Activated CD4-positive, alpha-beta T cell treated with anti-CD3 and anti-CD28 coated beads, Interleukin-2, amount 10 ng/mL, durations not matched to agents 7 days and 5 days (primary cell): ENCODE data around the gene DMRTC2. TPM values are rescaled to one million over a fixed set of nuclear protein-coding genes. Genes with fewer than 3 reads are reported as not detected.

Experiments used
- CTCF ChIA-PET: fragments of 350-600 bp; sonication (Branson Sonifier 250); formaldehyde crosslinking; loops from one replicate; lab custom pipeline; 2021; ENCODE audit warnings: antibody characterized with exemption; lab: Charles Lee
- POLR2A ChIA-PET: fragments of 350-600 bp; sonication (Branson Sonifier 250); formaldehyde crosslinking; loops from one replicate; lab custom pipeline; 2021; ENCODE audit warnings: antibody characterized with exemption; lab: Charles Lee
- DNase-seq: peaks from one replicate; pipeline ENCODE4 v3.0.0-alpha.2; 2020
- H3K27ac Mint-ChIP-seq: one replicate; pipeline ENCODE4 v1.8.0; 2021; ENCODE audit warnings: mild to moderate bottlenecking, moderate library complexity, mixed read lengths
- H3K27me3 Mint-ChIP-seq: one replicate; pipeline ENCODE4 v1.8.0; 2021; ENCODE audit warnings: mixed read lengths
- H3K36me3 Mint-ChIP-seq: one replicate; pipeline ENCODE4 v1.8.0; 2021; ENCODE audit warnings: low read depth, mixed read lengths
- H3K4me1 Mint-ChIP-seq: one replicate; pipeline ENCODE4 v1.8.0; 2021; ENCODE audit warnings: mixed read lengths
- H3K4me3 Mint-ChIP-seq: one replicate; pipeline ENCODE4 v1.8.0; 2021; ENCODE audit warnings: mild to moderate bottlenecking, moderate library complexity, mixed read lengths
- H3K9me3 Mint-ChIP-seq: one replicate; pipeline ENCODE4 v1.8.0; 2021; ENCODE audit warnings: mixed read lengths
- total RNA-seq, 2 experiments: library from RNA; stranded (reverse); gene quantifications; one replicate each; pipeline ENCODE4 v1.2.3, GENCODE V29; 2021

DMRTC2 gene
- total RNA-seq, 2 experiments from 2014 or later = not detected

DNA sequence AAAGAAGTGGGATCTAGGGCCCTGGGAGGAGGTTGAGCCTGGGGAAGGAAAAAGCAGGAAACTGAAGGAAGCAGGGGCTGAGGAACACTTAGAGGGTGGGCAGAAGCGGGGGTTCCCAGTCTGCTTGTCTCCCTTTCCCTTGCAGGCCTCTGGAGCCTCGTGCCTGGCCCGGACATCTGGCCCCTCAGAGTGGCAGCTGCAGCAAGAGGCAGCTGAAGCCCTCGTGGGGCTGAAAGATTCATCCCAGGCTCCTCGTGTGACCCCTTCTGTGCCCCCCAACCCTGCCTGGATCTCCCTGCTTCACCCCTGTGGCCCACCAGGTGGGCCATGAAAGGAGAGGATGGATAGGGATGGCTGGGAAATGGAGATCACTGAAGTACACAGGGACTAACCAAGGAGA is 5.5 kb downstream of the DMRTC2 start:
- Mint-ChIP-seq H3K4me1 (no peaks in the 10 kb centered on the region), H3K9me3 (no peaks in the 10 kb centered on the region), H3K27ac (no peak overlapping the region), H3K27me3 (peaks cover 30% of the 10 kb centered on the region), H3K36me3 (no peaks in the 10 kb centered on the region), H3K4me3 (no peak overlapping the region)
- DNase-seq = no peak
- ChIA-PET POLR2A (no interaction called here), CTCF (interaction anchor here (1.4 kb wide), 1 partner anchor 9 kb away, joined by 3 read pairs; no protein-coding TSS in a partner anchor)

DNA sequence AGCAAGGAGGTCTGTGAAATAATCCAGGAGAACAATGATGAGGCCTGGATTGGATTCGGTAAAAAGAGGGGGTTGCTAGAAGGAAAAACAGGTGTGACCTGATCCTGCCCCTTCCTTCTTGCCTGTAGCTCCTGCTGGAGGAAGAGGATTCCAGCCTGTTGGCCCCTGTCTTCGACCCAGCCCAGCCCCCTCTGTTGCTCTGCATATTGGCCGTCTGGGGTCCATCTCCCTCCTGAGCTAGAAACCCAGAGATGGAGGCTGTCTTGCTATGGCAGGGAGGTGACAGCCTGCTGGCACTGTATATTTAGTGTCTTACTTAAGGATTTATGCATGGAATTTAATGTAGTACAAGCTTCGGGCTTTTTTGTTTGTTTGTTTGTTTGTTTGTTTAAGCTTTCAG is 6.6 kb downstream of the DMRTC2 start:
- no peak overlapping the region for H3K27ac Mint-ChIP-seq
- POLR2A ChIA-PET = no interaction called here
- H3K4me3 Mint-ChIP-seq = no peak overlapping the region

GRCh38 chr19:41853344-41853743 is 8.5 kb downstream of the DMRTC2 start:
- CTCF ChIA-PET = interaction anchor here (0.7 to 1.5 kb wide), 2 partner anchors 97 to 597 kb away, joined by 3 to 4 read pairs; no protein-coding TSS in a partner anchor
- H3K36me3 Mint-ChIP-seq = no peaks in the 10 kb centered on the region
- no peaks in the 10 kb centered on the region for H3K4me1 Mint-ChIP-seq
- H3K27ac Mint-ChIP-seq = no peak overlapping the region
- H3K4me3 Mint-ChIP-seq = no peak overlapping the region
- H3K9me3 Mint-ChIP-seq = no peaks in the 10 kb centered on the region
- DNase-seq = no peak
- POLR2A ChIA-PET = no interaction called here
- H3K27me3 Mint-ChIP-seq = peaks cover 33% of the 10 kb centered on the region

More for the DNA sequence above, 6.6 kb downstream of the DMRTC2 start:
- Mint-ChIP-seq H3K36me3 (no peaks in the 10 kb centered on the region), H3K9me3 (no peaks in the 10 kb centered on the region), H3K4me1 (no peaks in the 10 kb centered on the region), H3K27me3 (peaks cover 33% of the 10 kb centered on the region)
- no peak for DNase-seq
- CTCF ChIA-PET = interaction anchor here (1.0 to 1.4 kb wide), 2 partner anchors 15 to 59 kb away, joined by 3 to 4 read pairs; no protein-coding TSS in a partner anchor

- POLR2A ChIA-PET = no interaction called here
- CTCF ChIA-PET = interaction anchor here (0.7 to 1.7 kb wide), 3 partner anchors 33 to 596 kb away, joined by 3 to 4 read pairs (median 4); no protein-coding TSS in a partner anchor
- no peak overlapping the region for H3K4me3 Mint-ChIP-seq
Measured at GRCh38 chr19:41853768-41854167, 8.9 kb downstream of the DMRTC2 start.

GRCh38 chr19:41859213-41859617 is 14.4 kb downstream of the DMRTC2 start:
- CTCF ChIA-PET = interaction anchor here (0.6 to 3.3 kb wide), 20 partner anchors 9 to 106 kb away, joined by 3 to 27 read pairs (median 4); partner anchors contain the start of genes ARHGEF1 and RABAC1
- DNase-seq = no peak
- Mint-ChIP-seq H3K4me3 (peak overlapping the region; percentile 79), H3K4me1 (peaks cover 38% of the 10 kb centered on the region), H3K9me3 (no peaks in the 10 kb centered on the region), H3K36me3 (peaks cover 37% of the 10 kb centered on the region), H3K27me3 (peaks cover 7% of the 10 kb centered on the region), H3K27ac (peak overlapping the region; percentile 90)
- POLR2A ChIA-PET = interaction anchor here (0.6 to 2.4 kb wide), 3 partner anchors 12 to 328 kb away, joined by 3 to 11 read pairs (median 4); no protein-coding TSS in a partner anchor

More at GRCh38 chr19:41853768-41854167, 8.9 kb downstream of the DMRTC2 start:
- H3K27ac Mint-ChIP-seq = no peak overlapping the region
- H3K4me1 Mint-ChIP-seq = no peaks in the 10 kb centered on the region
- DNase-seq = no peak
- H3K36me3 Mint-ChIP-seq = no peaks in the 10 kb centered on the region
- peaks cover 33% of the 10 kb centered on the region for H3K27me3 Mint-ChIP-seq
- no peaks in the 10 kb centered on the region for H3K9me3 Mint-ChIP-seq

- Mint-ChIP-seq H3K9me3 (no peaks in the 10 kb centered on the region), H3K27me3 (peaks cover 2% of the 10 kb centered on the region), H3K27ac (peak within 1 kb of the TSS; percentile 94), H3K4me3 (peak within 1 kb of the TSS; percentile 79), H3K4me1 (peaks cover 44% of the 10 kb centered on the region), H3K36me3 (peaks cover 43% of the 10 kb centered on the region)
- DNase-seq = peak; percentile 98
- ChIA-PET POLR2A (interaction anchor here (0.6 to 2.4 kb wide), 6 partner anchors 8 to 403 kb away, joined by 3 to 11 read pairs (median 4); no protein-coding TSS in a partner anchor), CTCF (interaction anchor here (0.6 to 3.3 kb wide), 27 partner anchors 9 to 615 kb away, joined by 3 to 27 read pairs (median 4); partner anchors contain the start of genes ARHGEF1 and RABAC1)
Measured at GRCh38 chr19:41859618-41860418, 15.0 kb downstream of the DMRTC2 start, which contains the start of gene RPS19. Gene RPS19 (plus strand): TSS chr19:41860255. CDS start chr19:41860775, 520 bp downstream.

- no peak for DNase-seq
- H3K27ac Mint-ChIP-seq = peak overlapping the region; percentile 94
- no peaks in the 10 kb centered on the region for H3K9me3 Mint-ChIP-seq
- CTCF ChIA-PET = interaction anchor here (0.5 to 3.3 kb wide), 18 partner anchors 10 to 616 kb away, joined by 3 to 27 read pairs (median 5); partner anchors contain the start of genes ARHGEF1 and RABAC1
- H3K4me1 Mint-ChIP-seq = peaks cover 48% of the 10 kb centered on the region
- H3K4me3 Mint-ChIP-seq = peak overlapping the region; percentile 79
- peaks cover 2% of the 10 kb centered on the region for H3K27me3 Mint-ChIP-seq
- POLR2A ChIA-PET = interaction anchor here (1.1 to 2.4 kb wide), 3 partner anchors 8 to 26 kb away, joined by 5 to 11 read pairs (median 5); no protein-coding TSS in a partner anchor
- H3K36me3 Mint-ChIP-seq = peaks cover 48% of the 10 kb centered on the region
Measured at GRCh38 chr19:41860419-41861115, 15.7 kb downstream of the DMRTC2 start.

DNA sequence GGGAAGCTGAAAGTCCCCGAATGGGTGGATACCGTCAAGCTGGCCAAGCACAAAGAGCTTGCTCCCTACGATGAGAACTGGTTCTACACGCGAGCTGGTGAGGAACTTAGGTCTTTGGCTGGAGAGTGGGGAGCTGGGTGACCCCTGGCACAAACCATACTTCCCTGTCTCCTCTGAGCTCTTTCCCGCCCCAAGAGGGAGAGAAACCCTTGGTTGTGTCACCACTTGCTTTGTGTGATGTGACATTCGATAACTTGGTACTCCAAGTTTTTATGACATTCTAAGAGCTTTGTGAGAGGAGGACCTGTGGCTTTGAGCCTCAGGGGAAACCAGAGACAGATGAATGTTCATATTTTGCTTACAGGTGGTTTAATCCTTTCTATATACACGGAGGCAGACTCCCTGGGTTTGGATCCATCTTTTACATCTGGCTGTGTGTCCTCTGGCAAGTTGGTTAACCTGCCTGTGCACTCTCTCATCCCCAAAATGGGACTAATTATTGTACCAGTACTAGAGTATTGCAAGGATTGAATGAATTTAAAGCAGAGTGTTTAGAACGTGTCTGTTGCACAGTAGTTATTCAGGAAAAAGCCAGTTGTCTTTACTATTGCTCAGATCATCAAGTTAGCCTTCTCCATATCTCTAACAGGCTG is 16.4 kb downstream of the DMRTC2 start:
- Mint-ChIP-seq H3K27ac (peak overlapping the region; percentile 94), H3K4me3 (peak overlapping the region; percentile 79), H3K4me1 (peaks cover 51% of the 10 kb centered on the region), H3K27me3 (no peaks in the 10 kb centered on the region), H3K9me3 (no peaks in the 10 kb centered on the region), H3K36me3 (peaks cover 53% of the 10 kb centered on the region)
- DNase-seq = no peak
- ChIA-PET CTCF (interaction anchor here (0.5 to 3.3 kb wide), 5 partner anchors 10 to 441 kb away, joined by 4 to 27 read pairs (median 12); partner anchors contain the start of gene ARHGEF1), POLR2A (interaction anchor here (2.2 to 2.4 kb wide), 2 partner anchors 10 to 26 kb away, joined by 5 to 11 read pairs; no protein-coding TSS in a partner anchor)

- Mint-ChIP-seq H3K4me1 (peaks cover 54% of the 10 kb centered on the region), H3K27me3 (no peaks in the 10 kb centered on the region), H3K9me3 (no peaks in the 10 kb centered on the region), H3K4me3 (peak overlapping the region; percentile 79), H3K36me3 (peaks cover 56% of the 10 kb centered on the region), H3K27ac (peak overlapping the region; percentile 94)
- no peak for DNase-seq
- POLR2A ChIA-PET = interaction anchor here (2.2 kb wide), 1 partner anchor 25 kb away, joined by 5 read pairs; no protein-coding TSS in a partner anchor
- CTCF ChIA-PET = interaction anchor here (1.4 to 3.3 kb wide), 4 partner anchors 9 to 13 kb away, joined by 5 to 27 read pairs (median 14); no protein-coding TSS in a partner anchor
Measured at GRCh38 chr19:41861846-41862245, 17.0 kb downstream of the DMRTC2 start.

DNA sequence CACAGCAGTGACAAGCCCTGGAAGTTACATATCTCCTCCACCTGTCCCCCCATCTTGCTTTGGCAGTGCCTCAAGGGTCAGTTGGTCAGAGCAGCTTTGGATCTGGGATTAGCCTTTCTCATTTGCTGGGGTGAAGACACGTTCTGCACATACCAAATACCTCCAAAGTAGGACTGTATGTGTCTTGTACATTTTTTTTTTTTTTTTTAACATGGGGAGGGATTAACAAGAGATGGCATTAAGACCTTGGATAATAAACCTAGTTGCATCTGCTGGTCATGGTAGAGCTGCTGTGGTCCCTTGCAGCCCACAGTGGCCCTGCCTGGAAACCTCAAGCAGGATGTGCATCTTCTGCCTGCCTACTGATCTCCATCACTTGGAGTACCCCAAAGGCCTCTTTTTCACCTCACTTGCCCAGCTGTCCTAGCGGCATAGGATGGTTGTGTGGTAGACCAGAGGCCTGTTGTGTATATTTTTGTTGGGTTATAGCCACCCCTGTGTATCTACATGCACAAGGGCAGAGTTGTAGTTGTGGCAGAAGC is 17.7 kb downstream of the DMRTC2 start:
- Mint-ChIP-seq H3K27ac (peak overlapping the region; percentile 84), H3K9me3 (no peaks in the 10 kb centered on the region), H3K27me3 (no peaks in the 10 kb centered on the region), H3K36me3 (peaks cover 56% of the 10 kb centered on the region), H3K4me3 (peak overlapping the region; percentile 79), H3K4me1 (peaks cover 54% of the 10 kb centered on the region)
- no peak for DNase-seq
- ChIA-PET POLR2A (interaction anchor here (0.5 to 0.6 kb wide), 2 partner anchors 9 to 12 kb away, joined by 3 to 9 read pairs; no protein-coding TSS in a partner anchor), CTCF (interaction anchor here (1.4 to 2.6 kb wide), 2 partner anchors 11 to 13 kb away, joined by 5 to 14 read pairs; no protein-coding TSS in a partner anchor)
